GM19035 (cell line): Measurements from ENCODE around the gene DOCK8.

Source experiments
- ATAC-seq: cut with Tn5 transposase; IDR thresholded peaks from one replicate; pipeline ENCODE4 v1.9.1; 2021; ENCODE audit not compliant: unreplicated experiment

DOCK8 gene

DNA sequence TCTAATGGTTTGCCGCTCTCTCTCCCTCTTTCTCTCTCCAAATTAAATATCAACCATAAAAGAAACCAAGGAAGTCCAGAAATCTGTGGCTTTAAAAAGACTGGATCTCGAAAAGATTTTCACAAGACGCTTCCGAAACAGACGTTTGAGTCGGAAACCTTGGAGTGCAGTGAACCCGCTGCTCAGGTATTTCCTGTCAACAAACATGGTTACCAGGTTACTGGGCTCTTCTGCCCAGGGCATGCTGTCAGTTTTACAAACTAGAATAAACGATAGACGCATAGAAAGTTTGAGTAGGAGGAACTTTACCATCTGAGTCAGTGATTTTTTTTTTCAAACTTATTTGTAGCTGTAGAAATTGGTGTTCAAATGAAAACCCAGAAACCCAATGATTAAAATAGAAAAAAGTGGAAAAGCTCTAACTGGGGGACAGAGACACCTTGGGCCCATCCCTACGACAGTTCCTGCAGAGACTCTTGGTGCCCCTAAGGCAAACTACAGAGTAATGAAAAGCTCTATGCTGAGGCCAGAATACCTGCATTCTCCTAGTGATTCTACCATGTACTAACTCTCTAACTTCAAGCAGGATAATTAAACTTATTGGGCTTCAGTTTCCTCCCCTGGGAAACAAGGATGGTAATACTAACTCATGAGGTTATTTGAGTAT lies 90.0 kb downstream of the DOCK8 start:
- no peak for ATAC-seq

DNA sequence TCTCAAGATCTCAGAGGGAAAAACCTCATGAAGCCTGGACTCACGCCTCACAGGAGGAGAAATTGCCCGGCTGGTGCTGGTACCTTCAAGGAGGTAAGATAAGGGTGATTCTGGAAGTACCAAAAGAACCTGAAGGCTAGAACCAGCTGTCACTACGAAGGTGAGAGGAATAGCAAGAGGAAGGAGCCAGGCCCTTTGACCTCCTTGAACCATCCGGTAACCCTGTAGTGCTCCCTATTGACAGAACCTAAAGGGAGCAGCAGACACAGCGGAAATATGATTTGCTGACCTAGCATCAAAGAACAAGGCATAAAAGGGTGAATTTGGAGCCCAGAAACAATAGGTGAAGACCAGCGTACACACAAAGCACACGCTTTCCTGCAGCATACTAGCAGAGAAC lies 92.2 kb downstream of the DOCK8 start:
- no peak for ATAC-seq

DNA sequence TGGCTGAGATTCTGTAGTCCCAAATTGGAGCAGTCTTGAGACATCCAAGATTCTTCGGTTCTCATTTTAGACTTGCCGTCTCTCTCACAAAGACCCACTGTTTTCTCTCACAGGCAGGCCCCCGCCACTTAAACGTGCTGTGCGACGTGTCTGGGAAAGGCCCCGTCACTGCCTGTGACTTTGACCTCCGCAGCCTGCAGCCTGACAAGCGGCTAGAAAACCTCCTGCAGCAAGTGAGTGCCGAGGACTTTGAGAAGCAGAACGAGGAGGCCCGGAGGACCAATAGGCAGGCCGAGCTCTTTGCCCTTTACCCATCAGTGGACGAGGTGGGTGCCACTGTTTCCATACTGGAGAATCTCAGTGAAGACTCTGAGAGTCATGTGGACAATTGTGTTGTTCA lies 97.2 kb downstream of the DOCK8 start:
- no peak for ATAC-seq

DNA sequence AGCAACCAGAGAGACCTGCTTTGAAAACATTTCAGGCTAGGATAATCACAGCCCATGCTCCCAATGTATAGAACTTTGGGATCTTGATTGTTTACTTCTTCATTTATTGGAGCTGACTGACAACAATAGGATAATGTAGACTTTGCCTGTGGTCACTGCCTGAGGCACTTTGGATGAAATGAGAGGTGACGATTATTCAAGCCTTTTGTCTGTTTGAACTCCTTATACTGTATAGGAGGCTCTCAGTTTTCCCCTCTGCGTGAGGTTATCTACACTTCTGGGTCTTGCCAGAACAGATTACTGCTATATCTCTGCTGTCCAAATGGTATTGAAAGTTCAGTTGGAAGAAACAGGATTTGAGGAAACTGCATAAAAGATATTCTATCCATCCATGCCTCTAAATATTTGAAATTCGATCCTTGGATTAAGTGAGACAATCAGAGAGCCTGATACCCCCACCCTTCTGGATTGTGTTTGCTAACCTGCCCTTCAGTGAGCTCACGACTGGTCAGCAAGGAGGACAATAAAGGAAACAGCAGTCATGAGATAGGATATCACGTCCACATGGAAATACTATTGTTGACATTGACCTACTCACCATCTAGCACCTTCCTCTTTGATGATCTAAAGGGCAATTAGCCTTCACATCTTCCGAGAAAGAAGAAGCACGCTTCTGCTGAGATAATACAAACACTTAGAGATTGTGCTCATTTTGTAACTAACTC lies 98.1 kb downstream of the DOCK8 start:
- ATAC-seq = no peak

DNA sequence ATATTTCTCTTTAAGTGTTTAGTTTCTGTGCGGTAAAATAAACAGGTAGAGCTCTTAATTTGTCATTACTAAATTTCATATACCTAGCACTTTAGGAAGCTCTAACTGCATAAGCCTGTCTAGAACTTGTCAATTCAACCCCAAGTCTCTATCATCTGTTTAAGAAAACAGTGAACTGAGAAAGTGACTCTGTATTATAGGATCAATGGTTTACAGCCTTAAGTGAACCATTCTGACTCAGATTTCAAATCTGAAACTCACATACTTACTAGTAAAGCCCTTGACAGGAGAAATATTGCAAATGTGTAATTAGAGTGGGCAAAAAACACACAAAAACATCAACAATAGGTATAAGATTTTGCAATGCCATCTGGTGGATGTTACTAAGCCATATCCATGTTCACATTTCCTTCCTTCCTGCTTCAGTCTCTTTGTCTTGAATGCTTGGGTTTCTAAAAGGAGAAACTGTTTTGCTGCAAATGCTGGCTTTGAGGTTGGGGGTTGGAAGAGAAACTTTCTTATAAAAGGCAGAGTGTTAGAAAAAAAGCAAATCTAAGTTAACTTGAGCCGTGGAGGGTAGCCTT lies 101.8 kb downstream of the DOCK8 start:
- no peak for ATAC-seq

DNA sequence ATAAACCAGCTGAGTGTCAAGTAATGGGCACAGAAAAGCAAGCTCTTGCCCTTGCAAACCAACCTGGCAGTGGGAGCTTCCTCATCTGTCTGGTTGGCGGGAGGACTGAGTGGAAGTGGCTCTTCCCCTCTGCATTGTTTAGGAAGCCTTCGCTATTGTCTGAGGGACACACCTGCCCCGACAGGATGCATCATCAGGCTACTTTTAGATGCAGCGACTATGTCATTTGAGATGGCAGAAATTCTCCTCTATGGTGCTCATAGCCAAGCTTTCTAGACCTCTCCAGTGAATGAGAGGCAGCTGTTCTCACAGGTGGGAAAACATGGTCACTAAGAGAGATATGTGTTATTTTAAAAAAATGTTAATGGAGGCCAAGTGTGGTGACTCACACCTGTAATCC lies 104.0 kb downstream of the DOCK8 start:
- ATAC-seq = no peak

DNA sequence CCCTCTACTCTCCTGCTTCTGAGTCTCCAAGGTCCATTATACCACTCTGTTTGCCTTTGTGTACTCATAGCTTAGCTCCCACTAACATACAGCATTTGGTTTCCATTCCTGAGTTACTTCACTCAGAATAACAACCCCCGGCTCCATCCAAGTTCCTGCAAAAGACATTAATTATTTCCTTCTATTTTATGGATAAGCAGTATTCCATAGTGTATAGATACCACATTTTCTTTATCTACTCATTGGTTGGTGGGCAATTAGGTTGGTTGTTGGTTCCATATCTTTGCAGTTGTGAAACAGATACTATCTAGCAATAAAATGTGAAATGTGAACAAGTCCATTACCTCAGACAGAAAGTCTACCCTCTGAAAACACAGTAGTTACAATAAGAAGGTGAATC lies 110.3 kb downstream of the DOCK8 start:
- no peak for ATAC-seq

DNA sequence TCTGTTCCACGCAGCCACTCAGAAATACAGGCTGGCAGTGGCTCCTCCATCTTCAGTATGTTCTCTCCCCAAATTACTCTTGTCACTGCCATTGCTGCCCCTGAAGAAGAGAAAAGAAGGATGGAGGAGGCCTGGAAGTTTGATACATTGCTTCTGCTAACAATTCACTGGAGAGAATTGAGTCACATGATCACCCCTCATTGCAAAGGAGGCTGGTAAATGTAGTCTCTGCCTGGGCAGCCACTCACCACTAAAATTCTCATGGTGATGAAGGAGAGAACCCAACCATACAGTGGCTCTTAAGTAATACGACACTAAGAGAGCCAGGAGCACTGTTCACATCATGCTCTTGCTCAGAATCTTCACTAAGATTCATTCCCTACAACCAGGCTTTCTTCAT lies 112.0 kb downstream of the DOCK8 start:
- no peak for ATAC-seq

DNA sequence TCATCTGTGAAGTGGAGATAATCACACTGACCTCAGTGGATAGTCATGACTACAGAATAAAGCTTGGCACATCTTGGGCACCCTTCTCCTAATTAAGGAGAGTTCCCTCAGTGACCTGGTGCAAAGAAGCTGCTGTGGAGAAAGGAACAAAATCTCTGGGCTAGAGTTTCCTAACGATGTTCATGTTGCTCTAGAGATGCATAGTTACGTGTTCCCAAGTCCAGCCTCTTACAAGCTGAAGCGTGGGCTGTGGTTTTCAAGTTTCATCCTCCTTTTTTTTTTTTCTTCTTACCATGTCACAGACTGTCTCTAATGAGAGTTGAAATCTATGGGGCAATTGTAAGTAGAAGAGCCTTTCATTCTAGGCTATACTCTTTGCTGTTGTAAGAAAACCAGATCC lies 113.8 kb downstream of the DOCK8 start:
- no peak for ATAC-seq

DNA sequence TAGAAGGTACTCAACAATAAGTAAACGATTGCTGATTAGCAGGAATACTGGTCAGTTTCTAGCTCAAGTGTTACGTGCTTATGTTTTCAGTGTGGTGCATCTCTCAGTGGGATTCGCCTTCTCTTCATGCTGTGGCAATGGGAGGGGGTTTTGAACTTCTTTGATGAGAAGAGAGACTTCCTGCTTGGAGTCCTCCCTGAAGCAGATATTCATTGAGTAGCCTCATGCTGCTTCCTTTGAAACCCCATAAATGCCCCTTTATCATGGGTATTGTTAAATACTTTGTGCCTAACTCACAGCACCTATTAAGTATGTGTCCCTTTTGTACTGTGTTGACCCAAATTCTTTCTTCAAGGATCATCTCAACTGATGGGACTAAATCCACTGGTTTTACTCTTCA lies 116.5 kb downstream of the DOCK8 start:
- ATAC-seq = no peak

DNA sequence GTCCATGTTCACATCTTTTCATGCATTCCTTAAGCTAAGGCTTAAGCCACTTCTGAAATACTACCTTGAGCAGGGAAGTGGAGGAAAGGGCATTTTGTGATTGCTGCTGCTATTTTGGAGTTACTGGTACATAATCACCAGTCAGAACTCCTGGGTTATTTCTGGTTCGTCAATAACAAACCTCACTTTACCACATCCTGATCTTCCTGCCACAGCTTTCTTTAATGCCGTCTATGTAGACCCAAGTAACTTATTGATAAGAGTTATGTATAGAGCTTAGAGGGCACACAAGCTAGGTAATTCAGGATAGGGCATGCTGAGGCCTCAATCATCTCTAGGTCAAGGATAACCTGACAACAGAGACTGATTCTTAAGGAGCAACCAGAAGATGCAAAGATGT lies 120.7 kb downstream of the DOCK8 start:
- no peak for ATAC-seq

DNA sequence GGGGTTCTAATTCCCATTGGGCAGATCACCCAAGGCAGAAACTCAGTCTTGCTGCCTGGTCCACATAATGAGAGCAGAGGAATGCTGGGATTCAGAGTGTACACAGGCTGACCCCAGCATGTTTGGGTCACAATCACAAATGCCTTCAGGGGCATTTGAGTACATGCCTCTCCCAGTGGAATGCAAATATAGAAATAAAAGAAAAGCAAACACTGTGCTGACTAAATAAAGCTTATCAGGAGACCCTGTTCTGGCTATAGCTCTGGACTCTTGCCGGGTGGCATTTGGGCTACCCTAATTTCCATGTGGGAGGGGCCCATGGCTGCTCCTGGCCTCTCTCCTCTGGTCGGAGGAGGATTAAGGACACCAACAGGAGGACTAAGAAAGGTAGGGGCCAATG lies 121.4 kb downstream of the DOCK8 start:
- ATAC-seq = no peak

DNA sequence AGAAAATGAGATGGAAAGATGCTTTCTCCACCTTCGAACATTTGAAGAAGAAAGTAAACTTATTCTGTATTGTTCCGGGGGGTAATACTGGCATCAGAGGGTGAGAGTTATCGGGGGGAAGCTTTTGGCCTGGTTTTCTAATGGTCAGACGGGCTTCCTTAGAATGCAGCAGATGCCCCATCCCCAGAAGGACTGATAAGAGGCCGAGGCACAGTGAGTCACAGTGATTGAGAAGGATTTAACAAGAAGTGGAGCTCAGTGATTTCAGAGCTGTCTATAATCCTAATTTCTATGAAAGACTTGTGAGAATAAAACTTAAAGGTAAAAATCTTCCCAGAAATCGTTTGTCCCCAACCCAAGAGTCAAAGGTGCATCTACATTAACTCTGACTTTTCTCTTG lies 123.9 kb downstream of the DOCK8 start:
- no peak for ATAC-seq

DNA sequence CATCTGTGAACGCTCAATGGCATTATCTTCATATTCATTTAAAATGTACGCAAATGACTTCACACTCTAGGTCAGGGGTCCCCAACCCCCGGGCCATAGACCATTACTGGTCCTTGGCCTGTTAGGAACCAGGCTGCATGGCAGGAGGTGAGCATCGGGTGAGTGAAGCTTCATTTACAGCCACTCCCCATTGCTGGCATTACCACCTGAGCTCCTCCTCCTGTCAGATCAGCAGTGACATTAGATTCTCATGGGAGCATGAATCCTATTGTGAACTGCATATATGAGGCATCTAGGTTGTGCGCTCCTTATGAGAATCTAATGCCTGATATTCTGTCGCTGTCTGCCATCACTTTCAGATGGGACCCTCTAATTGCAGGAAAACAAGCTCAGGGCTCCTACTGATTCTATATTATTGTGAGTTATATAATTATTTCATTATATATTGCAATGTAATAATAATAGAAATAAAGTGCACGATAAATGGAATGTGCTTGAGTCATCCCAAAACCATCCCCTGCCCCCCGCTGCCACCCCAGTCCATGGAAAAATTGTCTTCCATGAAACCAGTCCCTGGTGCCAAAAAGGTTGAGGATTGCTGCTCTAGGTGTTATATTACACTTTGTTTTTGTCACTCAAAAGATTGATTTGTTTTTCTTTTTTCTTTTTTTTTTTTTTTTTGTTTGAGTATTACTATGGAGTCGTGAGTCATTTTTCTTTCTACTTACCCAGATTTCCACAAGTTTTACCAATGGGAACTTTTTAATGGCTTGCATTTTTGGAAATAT lies 127.2 kb downstream of the DOCK8 start:
- ATAC-seq = no peak

DNA sequence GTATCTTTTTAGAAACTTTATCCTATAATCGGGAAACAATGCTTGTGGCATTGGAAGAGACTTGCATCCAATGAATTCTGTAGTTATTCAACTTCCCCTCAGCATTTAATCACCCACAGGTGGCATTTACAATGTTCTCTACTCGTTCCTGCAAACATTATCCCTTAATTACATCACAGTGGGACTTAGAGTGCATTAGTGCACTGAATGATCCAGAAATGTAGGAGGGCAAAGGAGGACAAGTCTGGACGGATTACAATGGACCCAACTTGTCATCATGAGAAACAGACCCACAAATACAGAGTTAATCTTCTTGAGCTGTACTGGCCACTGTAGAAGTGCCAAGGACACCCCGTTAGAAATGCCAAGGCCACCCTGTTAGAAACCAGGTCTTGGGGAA lies 129.1 kb downstream of the DOCK8 start:
- no peak for ATAC-seq

DNA sequence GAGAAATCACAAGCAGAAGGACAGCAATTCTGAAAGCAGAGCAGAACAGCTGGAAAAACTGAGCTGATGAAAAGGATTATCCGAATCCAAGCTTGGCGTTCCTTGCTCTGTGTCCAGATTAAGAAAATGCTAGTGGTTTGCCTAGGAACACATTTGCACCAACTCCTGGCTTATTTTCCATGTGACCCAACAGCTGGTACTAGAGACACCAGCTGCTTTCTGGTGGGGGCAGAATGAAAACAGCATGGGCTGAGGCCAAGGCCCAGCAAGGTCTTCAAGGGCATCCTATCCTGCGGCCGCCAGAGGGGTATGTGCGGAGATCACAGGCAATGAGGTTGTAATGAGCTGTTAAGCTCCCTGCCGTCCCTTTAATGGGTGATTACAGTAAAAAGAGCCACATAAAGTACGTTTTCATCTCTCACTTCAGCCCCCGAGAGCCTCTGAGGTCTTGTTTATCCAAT lies 131.5 kb downstream of the DOCK8 start:
- ATAC-seq = no peak

DNA sequence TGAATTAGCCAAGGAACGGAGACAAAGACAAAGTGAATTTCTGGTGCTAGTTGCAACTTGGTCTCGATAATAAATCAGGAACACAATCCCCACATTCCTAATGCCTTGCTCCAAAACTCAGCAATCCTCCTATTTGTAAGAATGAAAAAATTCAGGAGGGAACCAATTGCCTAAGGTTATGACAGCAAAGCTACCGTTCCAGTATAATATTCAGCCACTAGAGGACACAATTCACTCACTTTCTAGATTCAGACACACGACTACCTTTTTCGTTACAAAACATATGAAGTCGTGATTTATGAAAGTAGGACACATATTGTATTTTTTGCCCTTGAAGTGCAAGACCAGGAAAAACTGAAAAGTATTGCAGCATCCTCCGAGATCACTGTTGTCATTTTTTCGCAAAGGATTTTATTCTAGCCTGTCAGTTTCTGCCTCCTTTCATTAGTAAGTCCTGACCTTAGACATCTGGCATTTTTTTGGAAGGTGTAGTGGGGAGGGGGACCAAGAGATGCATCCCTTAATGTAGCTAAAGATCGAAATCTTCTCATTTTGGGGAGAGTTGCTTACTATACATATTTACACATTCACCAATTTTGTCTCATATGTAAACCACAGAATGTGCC lies 133.1 kb downstream of the DOCK8 start:
- ATAC-seq = no peak

DNA sequence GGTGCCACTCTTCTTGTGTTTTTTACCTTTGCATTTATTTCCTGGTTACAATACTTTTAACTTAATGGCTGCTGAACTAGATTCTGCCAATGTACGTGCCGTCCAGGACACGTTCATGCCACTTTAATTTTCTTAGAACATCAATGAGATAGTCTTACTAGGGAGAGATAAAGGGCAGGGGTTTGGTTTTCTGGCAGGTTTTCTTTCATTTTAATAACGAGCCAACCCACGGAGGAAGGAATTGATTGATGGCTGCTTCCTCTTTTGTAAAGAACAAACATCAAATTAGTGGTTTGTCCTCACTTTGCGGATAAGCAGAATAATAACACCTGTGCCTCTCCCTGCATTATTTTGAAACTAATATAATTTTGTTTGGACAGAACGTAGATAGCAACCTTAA lies 135.7 kb downstream of the DOCK8 start:
- ATAC-seq = no peak

DNA sequence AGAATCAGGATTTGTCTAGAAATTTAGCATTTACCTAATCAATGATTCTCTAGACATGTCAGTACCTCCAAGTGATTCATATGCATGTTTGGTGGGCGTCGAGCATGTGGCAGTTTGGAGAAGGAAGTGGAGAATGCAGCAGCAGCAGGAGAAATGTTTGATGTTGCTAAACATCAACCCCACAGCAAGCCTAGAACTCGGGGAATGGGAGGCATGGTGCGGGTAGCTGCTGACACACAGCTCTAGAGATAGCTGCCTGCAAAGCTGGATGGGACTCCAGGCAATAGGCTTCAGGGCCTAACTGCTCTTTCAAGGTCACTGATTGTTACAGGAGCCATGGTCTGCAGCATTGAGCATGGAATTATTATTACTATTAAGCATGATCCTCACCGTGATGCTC lies 137.3 kb downstream of the DOCK8 start:
- ATAC-seq = no peak

DNA sequence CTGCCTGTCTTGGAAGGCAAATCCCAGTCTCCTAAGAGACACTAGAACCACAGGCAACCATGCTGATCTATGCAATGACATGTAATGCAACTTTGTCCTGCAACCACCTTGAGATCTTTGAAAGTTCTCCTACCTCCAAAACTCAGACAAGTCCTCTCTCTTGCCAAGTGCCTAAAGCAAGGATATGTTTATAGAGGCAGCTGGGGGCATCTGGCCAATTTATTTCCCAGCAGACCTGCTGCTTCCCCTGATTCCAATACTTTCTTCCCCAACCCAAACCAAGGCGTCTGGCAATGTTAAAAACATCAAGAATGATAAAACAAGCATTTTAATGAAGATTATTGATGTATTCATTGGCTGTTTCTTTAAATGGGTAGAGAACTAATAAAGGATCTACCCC lies 138.4 kb downstream of the DOCK8 start:
- no peak for ATAC-seq

DNA sequence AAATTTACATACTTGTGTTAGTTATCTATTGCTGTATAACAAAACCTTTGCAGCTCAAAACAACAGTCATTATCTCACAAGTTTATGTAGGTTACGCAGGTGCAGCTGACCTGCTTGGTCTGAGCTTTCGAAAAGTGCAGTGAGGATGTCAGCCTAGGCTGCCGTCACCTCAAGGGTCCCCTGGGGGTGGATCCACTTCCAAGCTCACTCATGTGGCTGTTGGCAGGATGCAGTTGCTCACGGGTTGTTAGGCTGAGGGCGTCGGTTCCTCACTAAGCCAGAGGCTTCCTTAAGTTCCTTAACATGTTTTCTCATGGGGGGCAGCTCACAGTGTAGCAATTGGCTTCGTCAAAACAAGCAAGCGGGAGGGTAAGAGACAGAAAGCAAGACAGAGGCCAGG lies 139.8 kb downstream of the DOCK8 start:
- ATAC-seq = no peak
